HepG2 (cell line): Measurements from ENCODE around the gene RHOT1. TPM values are rescaled to one million over a fixed set of nuclear protein-coding genes. Genes with fewer than 3 reads are reported as not detected.

ENCODE experiments used
- AFF4 ChIP-seq: sonication (generic); formaldehyde crosslinking; IDR thresholded peaks from 2 replicates; pipeline ENCODE4 v1.4.0; 2020; ENCODE audit warnings: missing genetic modification reagents
- CSRNP1 ChIP-seq: sonication (generic); formaldehyde crosslinking; IDR thresholded peaks from 2 replicates; pipeline ENCODE4 v1.8.1; 2023; ENCODE audit warnings: mild to moderate bottlenecking, missing genetic modification reagents
- FOSL1 ChIP-seq: sonication (generic); formaldehyde crosslinking; IDR thresholded peaks from 2 replicates; pipeline ENCODE4 v1.9.0; 2021; ENCODE audit warnings: missing genetic modification reagents, borderline replicate concordance
- GABPA ChIP-seq, 2 experiments: IDR thresholded peaks; 2 replicates each; pipeline ENCODE4 v1.6.1; 2011 to 2016; ENCODE audit warnings: low read depth in 2 of 2, low read length in 1 of 2, missing biosample characterization in 1 of 2, missing genetic modification characterization in 1 of 2
- GFI1 ChIP-seq: sonication (generic); formaldehyde crosslinking; IDR thresholded peaks from 2 replicates; pipeline ENCODE4 v1.5.0; 2020; ENCODE audit warnings: missing genetic modification reagents, mild to moderate bottlenecking, borderline replicate concordance
- HMG20A ChIP-seq: IDR thresholded peaks from 2 replicates; pipeline ENCODE4 v1.6.1; 2016; ENCODE audit warnings: borderline replicate concordance
- KMT2B ChIP-seq: IDR thresholded peaks from 2 replicates; pipeline ENCODE4 v1.6.1; 2016; ENCODE audit warnings: missing genetic modification reagents, missing compliant biosample characterization
- NR2F2 ChIP-seq: IDR thresholded peaks from 2 replicates; pipeline ENCODE4 v1.6.1; 2012; ENCODE audit warnings: low read depth, inconsistent platforms, borderline replicate concordance
- SNAI1 ChIP-seq: sonication (generic); formaldehyde crosslinking; IDR thresholded peaks from 2 replicates; pipeline ENCODE4 v1.5.0; 2020; ENCODE audit warnings: mild to moderate bottlenecking, missing genetic modification reagents, borderline replicate concordance
- ZNF24 ChIP-seq: fragments of 450-650 bp; IDR thresholded peaks from 2 replicates; pipeline ENCODE4 v1.6.1; 2017; ENCODE audit warnings: antibody characterized with exemption, mild to moderate bottlenecking
- ZNF331 ChIP-seq: sonication (generic); formaldehyde crosslinking; IDR thresholded peaks from 2 replicates; pipeline ENCODE4 v1.4.0; 2020; ENCODE audit warnings: missing genetic modification reagents
- ZNF335 ChIP-seq: sonication (generic); formaldehyde crosslinking; IDR thresholded peaks from 2 replicates; pipeline ENCODE4 v1.4.0; 2020; ENCODE audit warnings: missing genetic modification reagents
- ZNF558 ChIP-seq: sonication (generic); formaldehyde crosslinking; IDR thresholded peaks from 2 replicates; pipeline ENCODE4 v1.9.0; 2022; ENCODE audit warnings: mild to moderate bottlenecking, missing genetic modification reagents, borderline replicate concordance
- ZNF574 ChIP-seq: sonication (generic); formaldehyde crosslinking; IDR thresholded peaks from 2 replicates; pipeline ENCODE4 v1.4.0; 2020; ENCODE audit warnings: missing genetic modification reagents
- ZNF709 ChIP-seq: sonication (generic); formaldehyde crosslinking; IDR thresholded peaks from 2 replicates; pipeline ENCODE4 v1.5.0; 2020; ENCODE audit warnings: mild to moderate bottlenecking, missing genetic modification reagents
- ZNF768 ChIP-seq: sonication (generic); formaldehyde crosslinking; IDR thresholded peaks from 2 replicates; pipeline ENCODE4 v1.4.0; 2020; ENCODE audit warnings: missing genetic modification reagents
- ZNF792 ChIP-seq: IDR thresholded peaks from 2 replicates; pipeline ENCODE4 v1.6.1; 2016
- polyA plus RNA-seq, 8 experiments: library from polyadenylated mRNA; depleted of rRNA in 3 of 8; stranded (reverse) in 7 of 8; unstranded in 1 of 8; fragments of >200 nt; fragmentation: Illumina TruSeq in 4 of 8; extraction: Trizol in 4 of 8; gene quantifications; 2 replicates each; pipeline versions ENCODE4 v1.2.1 to v1.2.3, GENCODE V29; 2011 to 2016; ENCODE audit warnings: low read depth in 4 of 8, missing spikeins in 1 of 8, mixed read lengths in 1 of 8; ENCODE audit not compliant: insufficient read depth in 1 of 8
- total RNA-seq, 5 experiments: library from RNA; depleted of rRNA; stranded (reverse); fragments of >200 nt; fragmentation: Illumina TruSeq; extraction: Trizol; gene quantifications; 2 replicates each; pipeline ENCODE4 v1.2.3, GENCODE V29; 2016; ENCODE audit warnings: low read depth in 1 of 5
- TF ChIP-seq, protein P1 (sequence below): sonication (generic); formaldehyde crosslinking; IDR thresholded peaks from 2 replicates; pipeline ENCODE4 v1.8.0; 2022; ENCODE audit warnings: missing genetic modification reagents, mild to moderate bottlenecking, moderate library complexity, borderline replicate concordance

RHOT1 gene
- total and polyA plus RNA-seq, 2 of the 13 experiments (the other 11 are each of a cell fraction or from before 2014, with no cell fraction given): 25.6 to 41.5 TPM

DNA sequence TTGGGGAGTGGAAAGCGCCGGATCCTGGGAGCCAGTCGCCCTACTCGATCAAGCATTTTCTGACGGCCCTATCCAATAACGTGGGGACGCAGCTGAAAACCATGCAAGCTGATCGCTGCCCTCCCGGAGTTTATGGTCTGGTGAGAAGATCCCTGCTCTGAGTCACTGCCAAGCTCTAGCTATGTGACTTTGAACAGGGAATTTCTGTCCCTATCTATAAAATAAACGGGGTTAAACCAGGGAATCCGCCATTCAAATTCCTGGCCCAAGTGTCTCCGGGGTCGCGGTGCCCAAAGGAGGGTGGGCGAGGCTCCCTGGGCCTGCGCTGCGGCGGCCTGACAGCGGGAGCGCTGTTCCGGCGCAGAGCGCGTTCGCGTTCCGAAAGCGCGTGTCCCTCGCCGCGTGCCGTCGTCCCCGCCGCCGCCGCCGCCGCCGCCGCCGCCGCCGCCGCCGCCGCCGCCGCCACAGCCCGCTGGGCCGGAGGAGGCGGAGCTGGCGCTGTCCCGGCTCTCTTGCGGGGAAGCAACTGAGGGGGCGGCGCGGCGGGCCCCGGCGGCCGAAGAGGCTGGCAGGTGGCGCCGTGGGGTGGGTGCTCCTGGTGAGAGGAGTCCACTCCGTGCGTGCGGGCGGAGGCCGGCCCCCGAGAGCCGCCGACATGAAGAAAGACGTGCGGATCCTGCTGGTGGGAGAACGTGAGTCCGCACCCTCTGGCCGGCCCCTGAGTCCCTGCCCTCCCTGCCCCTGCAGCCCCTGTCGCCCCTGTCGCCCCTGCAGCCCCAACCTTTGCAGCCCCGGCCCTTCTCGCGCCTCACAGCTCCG is at the start of gene RHOT1 (continued):
- TF ChIP-seq, protein P1, sequence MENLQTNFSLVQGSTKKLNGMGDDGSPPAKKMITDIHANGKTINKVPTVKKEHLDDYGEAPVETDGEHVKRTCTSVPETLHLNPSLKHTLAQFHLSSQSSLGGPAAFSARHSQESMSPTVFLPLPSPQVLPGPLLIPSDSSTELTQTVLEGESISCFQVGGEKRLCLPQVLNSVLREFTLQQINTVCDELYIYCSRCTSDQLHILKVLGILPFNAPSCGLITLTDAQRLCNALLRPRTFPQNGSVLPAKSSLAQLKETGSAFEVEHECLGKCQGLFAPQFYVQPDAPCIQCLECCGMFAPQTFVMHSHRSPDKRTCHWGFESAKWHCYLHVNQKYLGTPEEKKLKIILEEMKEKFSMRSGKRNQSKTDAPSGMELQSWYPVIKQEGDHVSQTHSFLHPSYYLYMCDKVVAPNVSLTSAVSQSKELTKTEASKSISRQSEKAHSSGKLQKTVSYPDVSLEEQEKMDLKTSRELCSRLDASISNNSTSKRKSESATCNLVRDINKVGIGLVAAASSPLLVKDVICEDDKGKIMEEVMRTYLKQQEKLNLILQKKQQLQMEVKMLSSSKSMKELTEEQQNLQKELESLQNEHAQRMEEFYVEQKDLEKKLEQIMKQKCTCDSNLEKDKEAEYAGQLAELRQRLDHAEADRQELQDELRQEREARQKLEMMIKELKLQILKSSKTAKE (CRISPR knock-in tag): no peak
- no peak for TF ChIP-seq AFF4
- TF ChIP-seq ZNF709: no peak
- TF ChIP-seq GABPA (IDR thresholded peaks at IDR 0.05; ENCODE audit: low read depth, low read length): no peak; the same call in 1 of the 2 replicates
- no peak for TF ChIP-seq GABPA (CRISPR knock-in tag; IDR thresholded peaks at IDR 0.05; ENCODE audit: low read depth)
- TF ChIP-seq ZNF24: no peak
- TF ChIP-seq SNAI1 (CRISPR knock-in tag): no peak
- TF ChIP-seq ZNF574 (CRISPR knock-in tag): peak; percentile 97
- no peak for TF ChIP-seq ZNF335 (CRISPR knock-in tag)
- TF ChIP-seq HMG20A: 0 out of 2 replicates have a peak, but pooled peaks have one; percentile 2
- peak; percentile 35; the same call in 1 of the 2 replicates for TF ChIP-seq GFI1 (CRISPR knock-in tag)
- peak; percentile 82 for TF ChIP-seq ZNF331 (CRISPR knock-in tag)
- no peak for TF ChIP-seq NR2F2
- TF ChIP-seq ZNF768 (CRISPR knock-in tag): peak; percentile 34; the same call in 1 of the 2 replicates
- TF ChIP-seq KMT2B (CRISPR knock-in tag): peak; percentile 38; the same call in 1 of the 2 replicates
- no peak for TF ChIP-seq ZNF792 (CRISPR knock-in tag)
- TF ChIP-seq ZNF558 (CRISPR knock-in tag): peak; percentile 81; the same call in 1 of the 2 replicates
- TF ChIP-seq CSRNP1 (CRISPR knock-in tag): peak; percentile 12; the same call in 1 of the 2 replicates
- TF ChIP-seq FOSL1 (CRISPR knock-in tag): no peak
